Gastrocnemius medialis (tissue), 4 donors: ENCODE measurements around the gene GPR153.

Source experiments
- POLR2A ChIP-seq, 2 donors: fragments of 450-650 bp; IDR thresholded peaks; one replicate each; pipeline ENCODE4 v1.6.1; 2017; ENCODE audit warnings: antibody characterized with exemption in 2 of 2, mild to moderate bottlenecking in 2 of 2, moderate library complexity in 2 of 2
- TF ChIP-seq, protein P1 (sequence below), 5 experiments: fragments of 450-650 bp in 3 of 5; fragments of 200-600 bp in 2 of 5; sonication (generic) in 2 of 5; IDR thresholded peaks in 4 of 5; conservative IDR thresholded peaks in 1 of 5; 1 replicate in 4 of 5; 2 replicates in 1 of 5; pipeline ENCODE4 v1.5.1; 2016 to 2019; ENCODE audit warnings: antibody characterized with exemption in 5 of 5, mild to moderate bottlenecking in 3 of 5, moderate library complexity in 3 of 5

DNA sequence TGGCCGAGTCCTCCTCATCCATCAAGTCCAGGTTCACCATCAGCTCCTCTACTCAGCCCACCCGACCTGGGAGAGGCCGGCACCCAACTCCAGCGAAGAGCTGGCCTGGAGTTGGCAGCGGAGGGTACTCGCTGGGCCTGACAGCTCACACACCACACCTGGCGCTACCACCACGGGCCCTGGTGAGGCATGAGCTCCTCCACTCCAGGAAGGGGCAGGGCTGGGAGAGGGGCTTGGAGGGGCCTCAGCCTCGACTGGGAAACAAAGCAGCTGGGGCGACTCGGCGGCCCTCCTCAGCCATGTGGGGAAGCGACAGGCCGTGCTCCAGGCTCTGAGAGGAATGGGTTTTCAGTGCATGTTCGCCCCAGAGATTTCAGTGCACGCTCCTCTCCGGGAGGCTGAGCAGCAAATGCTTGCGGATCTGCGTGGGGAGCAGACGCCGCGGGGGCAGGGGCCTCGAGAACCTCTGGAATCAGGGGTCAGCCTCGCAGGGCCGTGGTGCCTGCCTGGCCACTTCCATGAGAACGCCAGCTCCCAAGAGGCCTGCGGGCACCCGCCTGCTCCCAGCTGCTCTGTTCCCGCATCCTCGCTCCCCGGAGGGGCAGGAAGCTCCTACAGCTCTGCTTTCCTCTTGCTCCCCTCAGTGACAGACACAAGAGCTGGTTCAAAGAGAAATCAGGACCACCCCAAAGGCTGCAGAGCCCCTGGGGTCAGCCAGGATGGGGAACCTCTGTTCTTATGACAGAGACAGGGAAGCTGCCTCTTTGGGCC is 18.9 kb upstream of the GPR153 start:
- TF ChIP-seq, protein P1, sequence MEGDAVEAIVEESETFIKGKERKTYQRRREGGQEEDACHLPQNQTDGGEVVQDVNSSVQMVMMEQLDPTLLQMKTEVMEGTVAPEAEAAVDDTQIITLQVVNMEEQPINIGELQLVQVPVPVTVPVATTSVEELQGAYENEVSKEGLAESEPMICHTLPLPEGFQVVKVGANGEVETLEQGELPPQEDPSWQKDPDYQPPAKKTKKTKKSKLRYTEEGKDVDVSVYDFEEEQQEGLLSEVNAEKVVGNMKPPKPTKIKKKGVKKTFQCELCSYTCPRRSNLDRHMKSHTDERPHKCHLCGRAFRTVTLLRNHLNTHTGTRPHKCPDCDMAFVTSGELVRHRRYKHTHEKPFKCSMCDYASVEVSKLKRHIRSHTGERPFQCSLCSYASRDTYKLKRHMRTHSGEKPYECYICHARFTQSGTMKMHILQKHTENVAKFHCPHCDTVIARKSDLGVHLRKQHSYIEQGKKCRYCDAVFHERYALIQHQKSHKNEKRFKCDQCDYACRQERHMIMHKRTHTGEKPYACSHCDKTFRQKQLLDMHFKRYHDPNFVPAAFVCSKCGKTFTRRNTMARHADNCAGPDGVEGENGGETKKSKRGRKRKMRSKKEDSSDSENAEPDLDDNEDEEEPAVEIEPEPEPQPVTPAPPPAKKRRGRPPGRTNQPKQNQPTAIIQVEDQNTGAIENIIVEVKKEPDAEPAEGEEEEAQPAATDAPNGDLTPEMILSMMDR (IDR thresholded peaks at IDR 0.05 in 4 of 5, conservative IDR thresholded peaks at IDR 0.05 in 1 of 5): no peak
- no peak for TF ChIP-seq POLR2A (IDR thresholded peaks at IDR 0.05)
